Islet of Langerhans (tissue), 1 donor: ENCODE measurements around the gene ATP11A.
"Not testable (repeated sequence)": the region's sequence is repeated elsewhere in the genome, so short reads cannot be mapped to it uniquely, and the experiment has no call there.

Experiments
- FAIRE-seq: peaks from one replicate; lab custom pipeline; 2011; peaks lifted over from hg19 to GRCh38; lab: Jason Lieb, UNC

The ATP11A gene

DNA sequence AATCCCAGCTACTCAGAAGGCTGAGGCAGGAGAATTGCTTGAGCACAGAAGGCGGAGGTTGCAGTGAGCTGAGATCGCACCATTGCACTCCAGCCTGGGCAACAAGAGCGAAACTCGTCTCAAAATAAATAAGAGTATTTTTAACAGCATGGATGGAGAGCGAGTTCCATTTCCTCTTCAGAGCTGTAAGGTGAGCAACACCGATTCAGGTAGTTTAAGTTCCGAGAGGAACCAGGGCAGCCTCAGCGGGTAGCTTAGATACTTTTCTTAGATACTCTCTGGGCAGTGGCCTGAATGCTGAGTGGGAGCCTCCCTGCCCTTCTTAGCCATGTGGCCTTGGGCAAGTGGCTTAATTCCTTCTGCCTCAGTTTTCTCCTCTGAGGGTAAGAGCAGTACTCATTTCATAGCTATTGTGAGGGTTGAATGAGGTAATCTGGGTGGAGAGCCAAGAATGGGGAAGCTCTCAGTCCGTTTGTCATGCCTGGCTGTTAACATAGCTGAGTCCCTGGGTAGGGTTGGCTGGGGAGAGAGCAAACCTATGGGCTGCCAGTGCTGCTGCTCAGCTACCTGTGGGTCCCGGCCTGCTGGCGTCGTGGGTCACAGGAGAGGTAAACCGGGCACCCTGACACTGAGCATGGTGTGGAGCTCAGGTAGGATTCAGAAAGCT lies 4.1 kb downstream of the ATP11A start:
- FAIRE-seq = no peak

DNA sequence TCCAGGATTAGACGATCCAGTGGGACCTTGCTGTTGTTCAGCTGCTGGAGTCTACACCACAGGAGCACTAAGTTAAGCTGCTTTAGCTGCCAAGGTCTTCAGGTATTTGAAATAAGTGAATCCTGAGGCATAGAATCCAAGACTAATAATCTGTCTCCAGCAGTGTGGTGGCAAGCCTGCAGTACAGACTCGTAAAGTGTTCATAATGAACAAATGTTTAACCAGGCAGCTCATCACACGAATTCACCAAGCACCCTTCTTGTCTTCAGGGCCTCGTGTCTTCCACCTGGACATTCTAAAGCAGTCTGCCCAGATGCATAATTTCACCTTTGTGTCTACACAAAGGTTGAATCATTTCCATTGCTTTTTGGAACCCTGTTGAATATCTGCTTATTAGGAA lies 5.3 kb downstream of the ATP11A start:
- FAIRE-seq = no peak

DNA sequence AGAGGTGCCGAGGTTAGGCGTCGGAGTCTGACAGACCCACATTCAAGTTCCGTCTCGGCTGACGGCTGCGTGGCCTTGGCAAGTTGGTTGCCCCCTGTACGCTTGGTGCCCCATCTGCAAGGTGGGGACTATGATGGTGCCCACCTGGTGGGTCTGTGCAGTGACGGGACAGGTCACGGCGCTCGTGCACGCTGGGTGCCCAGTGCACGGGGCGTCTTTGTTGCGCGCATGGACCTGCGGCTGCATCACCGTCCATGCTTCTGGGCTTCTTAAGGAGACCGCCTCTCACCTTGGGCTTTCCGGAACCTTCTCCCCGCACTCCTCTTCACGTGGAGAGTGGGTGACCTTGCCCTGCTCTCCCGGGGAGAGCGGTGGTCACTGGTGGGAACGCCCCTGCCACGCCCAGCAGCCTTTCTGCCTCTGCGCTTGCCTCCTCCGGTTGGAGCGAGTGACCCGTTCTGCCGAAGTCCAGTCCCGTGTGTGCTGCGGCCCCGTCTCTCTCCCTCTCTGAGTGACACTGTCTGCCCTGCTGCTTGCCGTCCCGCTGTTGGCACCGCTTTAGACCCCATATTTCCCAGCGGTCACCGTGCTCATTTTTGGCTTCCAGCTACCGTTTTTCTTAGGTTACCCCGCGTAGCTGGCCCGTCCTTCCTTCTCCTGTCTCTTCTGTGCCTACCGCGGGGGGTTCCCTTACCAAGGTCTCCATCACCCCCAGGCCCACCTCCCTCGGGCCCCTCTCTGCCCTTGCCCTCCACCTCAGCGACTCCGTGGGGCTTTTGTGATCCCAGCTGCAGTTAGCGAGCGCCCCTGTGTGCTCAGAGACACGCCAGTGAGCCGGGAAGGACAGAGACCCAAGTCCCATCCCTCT lies 6.4 kb downstream of the ATP11A start:
- no peak for FAIRE-seq

DNA sequence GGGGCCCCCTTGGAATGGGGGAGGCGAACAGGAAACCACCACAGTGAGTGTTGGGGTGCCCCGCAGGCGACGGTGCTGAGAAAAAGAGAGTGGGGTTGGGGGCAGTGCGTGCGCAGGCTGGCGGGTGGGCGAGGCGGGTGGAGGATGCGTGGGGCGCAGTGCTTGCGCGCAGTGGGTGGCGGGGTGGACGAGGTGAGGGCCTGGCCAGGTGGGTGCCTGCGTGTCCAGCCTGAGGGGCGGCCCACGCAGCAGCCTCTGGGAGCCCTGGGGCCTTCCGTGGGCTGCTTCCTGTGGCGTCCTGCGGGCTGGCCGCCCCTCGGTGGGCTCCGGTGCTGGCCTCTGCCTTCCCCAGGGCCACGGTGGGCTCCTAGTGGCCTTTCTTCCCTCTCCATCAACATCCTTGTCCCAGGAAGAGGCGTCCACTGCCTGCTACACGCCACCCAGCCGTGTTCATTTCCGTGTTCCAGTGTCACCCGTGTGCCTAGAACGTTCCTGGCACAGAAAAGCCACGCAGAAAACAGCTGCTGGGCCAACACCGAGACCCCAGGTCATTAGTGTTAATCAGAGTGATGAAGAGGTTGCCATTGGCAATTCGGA lies 7.1 kb downstream of the ATP11A start:
- FAIRE-seq = no peak

DNA sequence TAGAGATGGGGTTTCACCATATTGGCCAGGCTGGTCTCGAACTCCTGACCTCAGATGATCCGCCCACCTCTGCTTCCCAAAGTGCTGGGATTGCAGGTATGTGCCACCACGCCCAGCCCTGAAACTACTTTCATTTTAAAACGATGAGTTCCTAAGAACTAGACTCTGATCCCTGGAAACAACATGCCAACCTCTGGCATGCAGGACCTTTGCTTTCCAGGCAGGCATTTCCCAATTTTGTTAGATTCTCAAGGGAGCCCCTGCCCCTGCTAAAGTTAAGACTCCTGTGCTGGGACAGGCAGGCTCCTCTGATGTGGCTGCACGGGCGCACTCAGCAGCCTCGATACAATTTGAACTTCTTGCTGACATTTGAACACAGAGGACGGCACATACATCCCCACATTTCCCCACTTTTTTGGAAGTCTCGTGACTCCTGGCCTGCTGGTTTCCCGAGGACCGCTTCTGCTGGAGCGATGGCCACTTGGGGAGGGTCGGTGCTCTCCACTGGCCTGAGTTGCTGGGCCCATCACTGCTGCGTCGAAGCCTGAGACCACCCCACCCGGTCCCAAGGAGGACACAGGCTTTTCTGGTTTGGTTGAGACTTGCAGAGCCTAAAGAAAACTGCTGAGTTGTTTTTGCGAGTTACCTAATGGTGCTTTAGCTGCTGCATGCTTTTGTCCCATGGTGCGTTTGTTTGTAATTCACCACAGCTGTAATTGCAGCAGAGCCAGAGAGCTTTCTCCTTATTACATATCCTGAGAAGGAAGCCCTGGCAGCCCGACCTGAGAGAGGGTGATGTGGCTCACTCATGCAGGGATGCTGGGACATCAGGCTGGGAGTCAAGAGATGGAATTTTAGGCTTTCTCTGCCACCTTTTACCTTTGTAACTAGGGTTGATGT lies 8.2 kb downstream of the ATP11A start:
- FAIRE-seq = no peak

DNA sequence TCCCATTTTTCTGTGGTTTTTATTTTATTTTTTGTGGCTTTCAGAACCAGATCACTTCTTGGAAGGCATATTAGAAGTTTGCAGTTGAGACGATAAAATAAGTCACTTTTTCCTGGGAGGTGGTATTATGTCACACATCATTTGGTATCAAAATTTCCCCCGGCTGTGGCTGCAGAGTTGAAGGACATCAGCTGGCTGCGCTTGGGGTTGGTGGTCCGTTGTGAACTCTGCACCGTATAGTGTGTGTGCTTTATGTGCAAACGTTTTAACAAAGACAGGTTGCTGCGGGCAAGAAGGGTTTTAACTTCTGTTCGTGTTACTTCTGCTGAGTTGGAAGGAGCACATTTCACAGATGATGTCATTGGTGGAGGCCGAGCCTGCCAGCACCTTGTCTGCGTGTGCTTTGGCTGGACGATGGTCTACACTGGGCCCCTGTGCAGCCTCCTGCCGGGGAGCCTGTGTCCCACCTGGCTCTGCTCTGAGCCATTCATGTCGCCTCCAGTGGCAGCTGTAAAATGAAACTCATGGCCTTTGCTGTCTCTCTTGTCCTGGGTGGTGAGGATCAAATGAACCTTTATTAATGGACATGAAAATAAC lies 9.6 kb downstream of the ATP11A start:
- no peak for FAIRE-seq

DNA sequence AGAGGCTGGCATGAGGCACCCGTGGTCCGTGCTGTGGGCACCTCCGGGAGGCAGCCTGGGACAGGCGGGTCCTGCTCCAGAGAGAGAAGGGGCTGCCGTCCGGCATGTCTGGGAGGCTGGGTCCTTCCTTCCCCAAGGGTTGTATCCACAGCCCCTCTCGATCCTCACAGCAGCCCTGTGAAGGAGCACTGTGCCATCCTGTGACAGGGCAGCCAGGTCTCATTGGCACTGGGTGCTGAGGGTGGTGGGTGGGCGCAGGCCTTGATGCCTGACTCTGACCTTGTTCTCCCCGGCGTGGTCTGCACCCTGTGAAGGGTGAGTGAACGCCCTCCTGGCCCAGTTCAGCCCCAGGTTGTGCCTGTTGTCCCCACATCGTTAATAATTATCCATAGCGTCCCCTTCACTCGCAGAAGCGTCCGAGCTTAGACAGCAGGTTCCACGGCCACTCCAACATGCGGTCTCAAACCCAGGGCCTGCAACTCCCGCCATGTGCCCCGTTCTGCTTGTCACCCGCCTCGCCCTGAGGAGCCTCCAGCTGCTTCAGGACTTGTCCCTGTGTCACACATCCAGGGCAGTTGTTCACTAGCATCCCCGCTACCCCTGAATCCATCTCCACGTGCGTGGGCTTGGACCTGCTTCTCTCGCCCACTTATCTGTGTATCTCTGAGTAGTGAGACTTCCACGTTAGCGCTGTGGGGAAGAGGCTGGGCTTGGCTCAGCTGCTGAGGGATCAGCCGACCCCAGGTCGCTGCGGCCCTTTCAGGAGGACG lies 10.6 kb downstream of the ATP11A start:
- no peak for FAIRE-seq

DNA sequence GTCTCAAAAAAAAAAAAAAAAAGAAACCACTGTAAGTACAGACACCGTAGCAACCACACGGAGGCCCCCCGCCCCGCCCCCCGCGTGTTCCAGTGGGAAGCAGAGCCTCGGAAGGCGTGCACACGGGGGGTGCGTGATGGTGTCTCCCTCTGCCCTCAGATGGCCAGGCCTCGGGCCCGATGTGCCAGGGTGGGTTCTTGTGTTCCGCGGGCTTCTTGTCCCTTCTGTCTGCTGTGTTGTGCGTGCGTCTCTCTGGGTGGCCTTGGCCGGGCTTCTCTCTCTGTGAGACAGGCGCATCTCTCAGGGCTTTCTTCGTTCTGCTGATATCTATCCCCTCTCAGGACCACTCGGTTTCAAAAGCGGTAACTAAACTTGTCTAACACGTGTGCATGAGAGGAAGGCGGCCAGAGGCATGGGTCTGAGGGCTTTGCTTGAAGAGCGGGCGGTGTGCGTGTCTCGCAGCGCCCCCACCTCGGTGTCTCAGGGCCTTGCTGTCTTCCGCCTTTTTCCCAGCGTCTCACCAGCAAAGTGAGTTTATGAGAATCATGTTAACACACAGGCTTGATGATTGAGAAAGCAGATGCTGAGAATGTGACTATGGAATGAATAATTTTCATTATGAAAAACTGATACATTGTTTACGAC lies 12.6 kb downstream of the ATP11A start:
- no peak for FAIRE-seq

DNA sequence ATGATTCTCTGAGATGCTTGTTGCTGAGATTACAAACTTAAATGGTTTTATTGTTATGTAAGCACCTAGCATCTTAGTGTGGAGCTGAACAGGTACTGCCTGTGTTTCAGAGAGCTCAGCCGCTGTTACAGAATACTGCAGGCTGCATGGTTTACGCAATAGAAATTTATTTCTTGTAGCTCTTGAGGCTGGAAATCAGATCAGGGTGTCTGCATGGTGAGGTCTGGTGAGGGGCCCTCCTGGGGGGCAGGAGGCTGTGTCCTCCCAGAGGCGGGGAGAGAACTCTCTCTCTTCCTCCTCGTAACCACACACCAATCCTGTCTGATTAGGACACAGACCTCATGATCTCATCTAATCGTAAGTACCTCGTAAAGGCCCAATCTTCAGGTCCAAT lies 13.1 kb downstream of the ATP11A start:
- FAIRE-seq = no peak

DNA sequence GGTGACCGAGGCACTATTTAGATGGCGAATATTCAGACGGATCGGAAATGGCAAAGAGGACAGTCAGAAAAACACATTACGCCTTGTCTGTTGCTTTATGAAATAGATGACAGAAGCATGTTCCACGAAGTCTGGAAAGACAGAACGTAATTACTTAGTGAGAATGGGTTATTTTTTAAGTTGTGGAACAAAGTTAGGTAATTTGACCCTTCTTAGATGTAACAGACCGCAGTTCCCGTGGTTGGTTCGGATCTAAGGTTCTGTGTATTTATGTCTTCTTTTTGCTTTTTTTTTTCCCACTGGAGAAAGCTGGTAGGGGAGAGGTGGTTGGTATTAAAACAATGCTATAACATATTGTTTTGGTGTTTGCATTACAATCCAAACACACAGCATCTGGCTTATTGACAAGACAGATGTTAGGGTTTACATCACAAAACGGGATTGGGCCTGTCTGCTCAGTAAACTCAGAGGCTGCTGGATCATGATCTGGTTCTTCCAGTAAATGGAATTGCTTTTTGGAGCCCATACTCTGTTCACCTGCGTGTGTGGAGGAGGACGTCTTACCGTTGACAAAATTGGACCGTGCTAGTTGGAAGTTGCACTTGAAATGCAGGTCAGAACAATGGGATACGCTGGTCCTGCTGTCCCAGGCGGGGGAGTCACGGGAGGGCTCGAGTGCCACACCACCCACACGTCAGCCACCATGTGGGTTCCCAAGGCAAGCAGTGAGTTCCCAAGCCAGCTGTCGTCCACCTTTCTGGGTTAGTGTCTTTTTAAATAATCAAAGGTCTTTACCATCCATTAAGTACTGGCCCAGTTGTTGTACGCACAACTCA lies 13.8 kb downstream of the ATP11A start:
- FAIRE-seq = no peak

DNA sequence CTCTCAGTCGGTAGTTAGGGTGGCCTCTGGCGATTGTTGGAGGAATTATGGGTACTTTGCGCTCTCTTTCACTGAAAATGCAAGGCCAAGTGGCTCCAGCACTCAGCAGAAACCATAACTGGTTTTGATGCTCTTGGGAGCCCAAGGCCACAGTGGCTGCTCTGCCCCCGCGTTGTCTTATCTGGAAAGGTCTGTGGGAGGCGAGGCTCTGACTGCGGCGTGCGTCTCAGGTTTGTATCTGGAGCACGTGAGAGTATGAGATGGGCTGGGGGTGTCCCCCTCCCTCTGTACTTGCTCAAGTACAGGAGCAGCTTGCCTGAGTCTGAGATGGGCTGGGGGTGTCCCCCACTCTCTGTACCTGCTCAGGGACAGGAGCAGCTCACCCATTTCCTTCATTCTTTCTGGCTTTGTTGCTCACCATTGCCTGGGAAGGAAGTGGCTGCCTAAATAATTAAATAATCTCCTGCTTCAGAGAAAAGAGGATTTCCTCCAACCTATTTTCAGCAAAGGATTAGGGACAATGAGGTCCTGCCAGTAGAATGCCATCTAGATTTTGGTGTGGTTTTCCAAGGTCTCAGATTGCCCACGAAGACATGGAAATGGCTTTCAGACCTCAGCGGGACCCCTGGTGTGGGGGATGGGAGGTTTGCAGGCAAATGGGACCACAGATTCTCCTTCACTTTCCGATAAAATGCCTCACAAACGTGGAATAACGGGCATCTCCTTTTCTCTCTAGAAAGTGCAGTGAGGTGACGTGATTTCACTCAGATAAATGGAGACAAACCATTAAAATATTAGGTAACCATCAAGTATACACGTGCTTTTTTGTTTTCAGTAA lies 14.7 kb downstream of the ATP11A start:
- FAIRE-seq = no peak

DNA sequence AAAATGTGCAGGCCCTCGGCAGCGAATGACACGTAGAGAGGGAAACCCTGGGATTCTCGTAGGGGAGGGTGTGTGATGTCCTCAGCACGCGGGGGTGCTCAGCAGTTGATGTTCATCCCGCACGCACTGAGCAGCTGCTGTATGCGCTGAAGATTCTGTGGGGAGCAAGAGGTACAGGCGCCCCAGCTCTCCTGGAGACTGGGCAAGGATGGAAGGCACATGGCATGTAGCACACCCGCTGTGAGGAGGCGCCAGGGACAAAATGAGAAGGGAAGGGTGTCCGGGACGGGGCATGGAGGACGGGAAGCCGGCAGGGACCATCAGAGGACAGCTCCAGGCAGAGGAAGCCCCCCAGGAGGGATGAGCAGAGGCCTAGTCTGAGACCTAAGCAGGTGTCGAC lies 15.4 kb downstream of the ATP11A start:
- no peak for FAIRE-seq

DNA sequence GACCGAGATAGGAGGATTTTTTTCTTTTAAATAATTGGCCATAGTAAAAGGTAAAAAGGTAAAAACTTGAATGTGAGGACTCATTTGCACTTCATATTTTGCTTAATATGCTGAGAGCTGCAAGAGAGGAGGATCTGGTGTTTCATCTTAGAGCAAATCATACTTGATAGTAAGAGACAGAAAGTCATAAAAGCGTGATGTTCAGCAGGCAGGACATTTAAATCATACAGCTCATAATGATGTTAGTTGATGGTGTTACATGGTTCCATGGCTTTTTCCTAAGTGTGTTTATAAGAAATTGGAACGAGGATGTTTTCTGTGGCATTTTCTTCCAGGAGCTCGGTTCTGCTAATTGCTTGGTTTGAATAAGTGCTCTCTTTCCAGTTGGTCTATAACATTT lies 16.3 kb downstream of the ATP11A start:
- FAIRE-seq = no peak

DNA sequence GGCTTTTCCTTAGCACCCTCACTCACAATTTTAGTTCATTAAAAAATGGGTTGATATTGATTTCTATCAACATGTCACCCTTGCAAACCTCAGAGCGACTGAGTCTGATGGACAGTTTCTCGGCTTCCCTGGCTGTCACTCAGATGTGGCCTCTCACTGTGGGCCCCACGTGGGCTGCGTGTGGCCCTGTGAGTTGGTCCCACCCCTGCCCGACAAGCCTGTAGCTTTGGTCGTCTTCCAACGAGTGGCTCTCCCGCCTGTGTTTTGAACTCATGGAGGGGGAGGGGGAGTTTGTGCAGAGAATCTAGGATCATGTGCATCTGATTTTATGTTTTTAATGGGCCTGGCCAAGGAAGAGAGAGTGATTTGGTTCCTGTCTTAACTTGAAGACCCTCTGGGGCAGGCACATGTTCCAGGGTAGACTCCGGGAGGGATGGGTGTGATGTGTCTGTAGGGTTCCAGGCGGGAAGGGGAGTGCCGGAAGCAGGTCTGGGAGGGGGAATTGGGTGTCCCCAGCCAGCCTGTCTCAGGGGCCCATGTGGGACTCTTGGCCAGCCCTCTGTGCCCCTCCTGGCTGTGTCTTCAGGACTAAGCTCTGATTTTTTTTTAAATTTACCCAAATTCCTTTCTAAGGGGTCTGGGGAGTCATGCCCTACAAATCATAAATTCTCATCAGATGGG lies 18.9 kb downstream of the ATP11A start:
- FAIRE-seq = no peak

DNA sequence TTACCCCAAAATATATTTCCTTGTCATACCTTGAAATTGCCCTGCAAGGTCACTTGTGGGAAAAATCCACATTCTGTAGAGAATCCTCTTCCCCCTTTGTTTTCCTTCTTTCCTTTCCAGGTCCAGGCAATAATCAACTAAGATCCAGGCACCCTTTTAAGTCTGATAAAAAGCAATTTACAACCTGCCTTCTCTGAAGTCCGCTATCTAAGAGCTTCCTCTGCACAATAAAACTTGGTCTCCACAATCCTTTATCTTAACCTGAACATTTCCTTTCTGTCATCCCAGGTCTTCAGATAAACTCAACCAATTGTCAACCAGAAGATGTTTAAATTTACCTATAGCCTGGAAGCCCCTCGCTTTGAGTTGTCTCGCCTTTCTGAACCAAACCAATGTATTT lies 19.5 kb downstream of the ATP11A start:
- not testable (repeated sequence) for FAIRE-seq

DNA sequence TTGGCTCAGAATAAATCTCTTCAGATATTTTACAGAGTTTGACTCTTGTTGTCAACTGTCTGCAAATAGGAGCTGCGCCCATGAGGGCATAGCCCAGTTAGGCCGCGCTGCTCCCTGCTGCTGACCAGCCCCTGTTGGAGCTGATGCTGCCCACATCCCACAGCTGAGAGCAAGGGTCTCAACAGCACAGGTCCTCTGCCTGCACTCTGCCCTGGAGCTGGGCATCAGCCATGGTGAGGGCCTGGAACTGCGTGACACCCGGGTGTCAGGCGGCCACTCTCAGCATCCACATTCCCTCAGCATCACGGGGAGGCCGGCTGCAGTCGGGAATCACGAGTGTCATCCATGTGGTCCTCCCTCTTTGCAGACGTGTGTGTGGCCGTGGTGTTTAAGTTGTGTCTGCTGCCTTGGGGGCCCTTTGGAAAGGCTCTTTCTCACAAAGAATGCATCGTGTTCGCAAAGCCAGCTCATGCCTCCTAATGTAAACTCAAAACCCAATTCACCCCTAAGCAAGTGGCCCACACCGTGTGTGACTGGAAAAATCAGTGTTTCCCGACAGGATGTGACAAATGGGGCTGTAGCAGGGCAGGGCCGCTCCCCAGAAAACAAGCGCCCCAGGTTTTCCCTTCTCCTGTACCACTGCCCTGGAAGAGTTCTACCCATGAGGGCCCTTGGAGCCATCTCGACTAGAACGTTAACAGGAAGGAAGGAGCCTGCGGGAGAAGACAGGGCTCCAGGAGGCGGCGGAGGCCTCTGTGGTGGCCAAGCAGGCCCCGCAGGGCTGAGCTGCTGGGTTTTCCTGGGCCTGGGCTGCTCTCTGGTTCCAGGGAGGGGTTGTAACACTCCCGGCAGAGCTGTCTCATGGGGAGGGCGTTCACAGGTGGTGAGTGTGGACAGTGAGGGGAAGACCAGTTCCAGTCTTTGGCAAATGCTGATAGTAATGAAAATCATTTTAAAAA lies 20.3 kb downstream of the ATP11A start:
- FAIRE-seq = no peak
